ENCODE data around the gene TP73.
A peak's percentile ranks its signal among the peaks of the same experiment; 100 is the strongest.

The TP73 gene

DNA sequence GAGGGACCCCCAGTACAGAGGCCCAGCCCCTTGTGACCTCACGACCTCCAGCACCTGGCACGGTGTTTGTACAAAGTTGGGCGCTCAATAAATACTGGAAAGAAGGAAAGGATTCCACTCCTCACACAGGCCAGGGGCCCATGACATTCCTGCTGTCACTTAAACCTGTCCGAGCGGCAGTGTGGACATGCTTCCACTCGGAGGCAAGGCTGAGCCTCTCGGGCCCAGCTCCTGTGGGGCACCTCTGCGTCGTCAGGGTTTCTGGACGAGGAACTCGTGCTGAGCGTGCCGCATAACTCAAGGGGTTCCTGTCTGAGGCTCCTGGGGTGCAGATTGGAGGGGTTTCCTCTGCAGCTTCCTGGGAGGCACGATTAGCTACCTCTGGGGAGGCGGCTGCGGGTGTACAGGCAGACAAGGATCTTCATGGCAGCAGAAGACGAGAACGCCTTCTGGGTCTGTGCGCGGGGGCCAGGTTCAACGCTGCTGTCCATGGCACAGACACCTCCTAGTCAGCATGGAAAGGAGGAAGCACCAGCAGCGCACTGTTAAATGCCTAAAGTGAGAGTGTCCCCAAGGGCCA is 116.6 kb downstream of the TP73 start:
- DNase-seq (ENCODE audit: low spot score): no peak

DNA sequence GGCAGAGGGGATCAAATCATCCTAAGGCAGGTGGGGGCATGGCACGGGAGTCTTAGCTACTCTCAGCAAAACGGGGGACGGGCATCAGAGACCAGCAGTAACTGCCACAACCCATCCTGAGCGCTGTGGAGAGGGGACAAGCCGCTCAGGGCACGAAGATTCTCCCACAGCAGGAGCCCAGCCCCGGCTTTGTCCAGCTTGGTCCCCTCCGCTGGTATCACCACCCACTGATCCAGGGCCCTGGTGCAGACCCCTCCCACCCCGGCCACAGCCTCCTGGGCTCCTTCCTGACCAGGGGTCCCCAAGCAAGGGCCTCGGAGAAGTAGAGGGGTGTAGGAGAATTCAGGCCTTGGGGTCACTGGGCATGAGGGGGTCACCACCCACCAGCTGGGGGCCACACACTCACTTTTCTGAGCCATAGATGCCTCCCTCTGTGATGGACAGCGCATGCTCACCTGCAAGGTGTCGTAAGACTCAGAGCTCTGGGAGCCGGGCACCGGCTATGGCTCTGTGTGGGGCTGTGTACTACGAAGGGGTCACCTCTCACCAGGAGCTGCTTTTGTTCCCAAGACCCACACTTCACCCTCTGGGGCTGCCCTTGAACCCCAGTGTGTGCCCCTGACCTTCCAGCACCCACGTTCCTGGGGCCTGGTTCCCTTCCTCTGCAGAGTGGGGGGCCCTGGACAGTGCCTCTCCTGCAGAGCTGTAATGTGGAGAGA is 117.9 kb downstream of the TP73 start:
- DNase-seq (ENCODE audit: low spot score): no peak

DNA sequence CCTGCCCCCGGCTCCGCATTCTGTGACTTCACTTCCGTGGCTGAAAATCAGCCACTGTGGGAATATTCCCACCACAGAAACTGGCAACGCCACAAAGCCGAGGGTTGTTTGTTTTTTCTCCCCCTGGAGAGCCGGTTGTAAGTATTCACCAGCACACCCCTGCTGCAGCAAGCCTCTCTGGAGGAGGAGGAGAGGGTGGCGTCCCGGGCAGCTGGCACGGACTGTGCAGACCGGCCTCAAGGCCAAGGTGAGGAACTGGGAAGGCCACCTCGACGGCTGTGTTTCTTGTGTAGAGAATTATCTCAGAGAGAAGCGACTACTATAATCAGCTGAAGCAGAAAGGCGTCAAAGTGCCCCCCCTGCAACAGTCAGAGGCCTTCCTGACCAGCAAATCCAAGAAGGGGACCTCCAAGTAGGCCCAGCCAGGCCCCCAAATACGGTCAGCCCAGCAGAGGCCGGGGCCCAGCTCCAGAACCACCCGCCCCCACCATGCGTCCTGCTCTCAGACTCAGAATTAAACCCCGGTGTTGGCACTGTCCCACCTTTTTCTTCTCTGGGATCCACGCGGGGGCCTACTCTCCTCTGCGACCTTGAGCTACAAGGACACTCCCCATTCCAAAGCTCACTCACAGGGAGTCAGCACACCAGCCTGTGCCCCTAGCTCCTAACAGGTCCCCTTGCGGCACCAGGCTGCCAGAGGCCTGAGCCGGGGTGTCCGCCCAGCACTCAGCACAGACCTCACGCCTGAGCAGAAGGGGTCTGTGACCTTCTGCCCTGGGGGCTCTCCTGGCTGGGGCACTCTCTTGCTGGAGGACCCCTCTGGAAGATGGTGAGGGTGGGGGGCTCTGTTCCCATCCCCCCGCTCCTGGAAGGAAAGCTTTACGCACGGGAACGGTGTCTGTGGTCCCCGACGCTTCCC is 119.1 kb downstream of the TP73 start:
- peak; percentile 59 for DNase-seq (ENCODE audit: low spot score)

DNA sequence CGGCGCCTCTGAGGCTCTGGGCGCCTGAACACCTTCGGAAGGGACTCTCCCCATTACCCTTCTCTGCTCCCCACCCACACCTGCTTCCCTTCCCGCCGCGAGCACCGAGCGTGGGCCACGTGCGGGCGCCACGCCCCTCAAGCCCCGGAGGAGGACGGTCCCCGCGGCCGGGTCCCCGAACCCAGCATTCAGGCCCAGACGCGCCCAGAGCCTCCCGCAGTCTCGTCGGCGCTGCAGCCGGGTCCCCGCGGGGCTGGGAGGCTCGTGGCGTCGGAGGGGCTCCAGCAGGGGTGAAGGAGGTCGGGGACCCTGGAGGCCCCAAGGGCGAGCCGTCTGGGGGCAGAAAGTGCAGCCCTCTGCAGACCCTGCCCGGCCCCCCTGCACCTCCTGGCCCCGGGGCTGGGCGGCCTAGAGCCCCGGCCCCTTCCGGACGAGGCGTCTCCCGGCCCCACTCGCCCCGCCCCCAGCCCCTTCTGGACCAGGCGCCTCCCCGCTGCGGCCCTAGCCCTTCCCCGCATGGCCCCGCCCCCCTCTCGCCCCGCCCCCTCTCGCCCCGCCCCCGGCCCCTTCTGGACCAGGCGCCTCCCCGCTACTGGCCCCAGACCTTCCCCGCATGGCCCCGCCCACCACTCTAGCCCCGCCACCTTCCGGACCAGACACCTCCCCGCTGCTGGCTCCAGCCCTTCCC is 119.9 kb downstream of the TP73 start:
- peak; percentile 97 for DNase-seq (ENCODE audit: low spot score)

DNA sequence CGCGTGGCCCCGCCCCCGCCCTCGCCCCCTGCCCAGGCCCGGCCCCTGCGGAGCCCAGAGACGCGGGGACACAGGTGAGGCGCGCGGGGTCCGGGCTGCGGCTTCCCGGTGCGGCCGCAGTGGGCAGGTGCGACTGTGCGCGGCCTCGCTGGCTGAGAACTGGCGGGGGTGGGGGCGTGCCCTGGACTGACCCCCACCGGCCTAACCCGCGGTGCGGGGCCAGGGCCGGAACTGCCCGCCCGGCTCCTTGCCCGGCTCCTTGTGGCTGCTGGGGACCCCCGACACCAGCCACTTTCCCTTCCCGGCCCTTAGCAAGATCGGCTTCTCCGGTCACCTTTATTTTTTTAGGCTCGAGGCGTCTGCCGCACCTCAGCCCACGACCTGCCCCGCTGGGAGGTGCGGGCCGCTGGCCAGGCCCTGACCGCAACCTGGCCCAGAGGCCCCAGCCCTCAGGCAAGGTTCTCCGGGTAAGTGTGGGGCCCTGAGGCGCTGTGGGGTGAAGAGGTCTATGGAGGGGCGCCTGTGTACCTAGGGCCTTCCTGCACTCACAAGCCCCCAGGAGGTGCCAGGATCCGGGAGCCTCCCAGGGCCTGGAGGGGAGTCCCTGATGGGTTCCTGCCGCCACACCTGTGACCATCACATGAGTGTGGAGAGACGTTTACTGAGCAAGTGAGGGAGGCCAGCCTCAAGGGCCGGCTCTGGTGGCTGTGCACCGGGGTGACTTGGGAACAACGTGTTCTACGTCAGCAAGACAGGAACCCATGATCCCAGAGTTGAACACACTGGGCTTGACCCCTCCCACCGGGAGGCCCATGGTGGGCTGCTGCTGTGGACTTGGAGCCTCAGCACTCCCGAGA is 120.6 kb downstream of the TP73 start, which contains the start of gene SMIM1:
Gene SMIM1 (plus strand): TSS at position 35 of the 857 bp plus-strand sequence. CDS start 2,625 bp downstream, outside the sequence.
- DNase-seq (ENCODE audit: low spot score): peak; percentile 61

DNA sequence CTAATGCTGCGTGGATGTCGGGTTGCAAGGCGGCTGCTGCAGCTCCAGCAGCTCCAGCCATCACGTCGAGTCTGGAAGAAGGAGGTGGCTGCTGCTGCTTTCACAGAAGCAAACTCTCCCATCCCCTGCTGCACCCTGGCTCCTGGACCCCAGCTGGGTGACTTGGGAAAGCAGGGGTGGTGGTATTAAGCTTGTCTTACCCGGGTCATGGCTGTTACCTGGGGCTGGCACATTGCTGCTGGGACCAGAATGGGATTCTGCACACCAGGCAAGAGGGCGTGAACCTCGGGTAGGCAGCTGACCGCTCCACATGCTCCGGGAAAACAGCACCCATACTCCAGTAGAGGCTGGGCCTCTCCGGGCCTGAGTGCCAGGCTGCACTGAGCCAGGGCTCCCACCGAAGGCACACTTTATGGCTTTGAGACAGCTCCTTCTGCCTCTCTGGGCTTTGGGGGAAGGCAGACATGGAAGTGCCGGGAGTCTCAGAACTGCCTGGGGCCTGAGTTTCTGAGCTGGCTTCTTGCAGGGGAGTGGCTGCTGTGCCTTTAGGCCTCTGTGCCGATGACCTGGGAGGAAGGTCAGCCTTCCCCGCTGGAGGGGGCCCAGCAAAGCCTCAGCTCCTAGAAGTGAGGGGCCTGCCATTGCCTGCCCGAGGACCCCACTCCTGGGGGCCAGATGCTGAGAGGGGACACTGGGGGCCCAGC is 121.4 kb downstream of the TP73 start:
- no peak for DNase-seq (ENCODE audit: low spot score)

DNA sequence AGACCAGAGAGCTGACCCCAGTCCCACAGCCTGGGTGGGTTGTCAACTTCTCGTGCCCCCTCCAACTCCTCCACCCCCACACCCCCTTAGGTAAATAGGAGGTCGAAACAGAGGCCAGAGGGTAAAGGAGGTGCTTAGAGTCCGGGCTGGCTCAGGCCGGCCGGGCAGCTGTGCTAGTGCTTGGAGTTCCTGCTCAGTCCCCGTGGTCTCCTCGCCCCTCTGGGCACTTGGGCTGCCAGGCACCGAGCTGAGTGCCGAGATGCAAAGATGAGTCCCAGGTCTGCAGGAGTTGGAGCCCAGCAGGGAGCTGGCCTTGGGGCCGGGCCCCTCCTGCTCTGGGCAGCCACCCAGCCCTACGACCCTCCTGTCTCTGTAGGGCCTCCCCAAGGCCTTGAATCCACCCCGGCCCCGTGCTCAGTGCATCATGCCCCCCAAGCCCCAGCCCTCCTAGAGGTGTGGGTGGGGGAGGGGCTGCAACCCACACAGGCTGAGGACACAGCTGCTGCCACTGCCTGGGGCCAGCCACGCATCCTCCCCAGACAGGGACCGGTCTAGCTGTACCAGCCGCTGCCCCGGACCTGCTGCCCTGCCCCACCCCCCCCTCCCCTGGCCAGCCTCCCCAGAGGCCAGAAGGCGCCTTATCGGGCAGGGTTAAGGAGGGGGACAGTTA is 122.1 kb downstream of the TP73 start:
- DNase-seq (ENCODE audit: low spot score): no peak

DNA sequence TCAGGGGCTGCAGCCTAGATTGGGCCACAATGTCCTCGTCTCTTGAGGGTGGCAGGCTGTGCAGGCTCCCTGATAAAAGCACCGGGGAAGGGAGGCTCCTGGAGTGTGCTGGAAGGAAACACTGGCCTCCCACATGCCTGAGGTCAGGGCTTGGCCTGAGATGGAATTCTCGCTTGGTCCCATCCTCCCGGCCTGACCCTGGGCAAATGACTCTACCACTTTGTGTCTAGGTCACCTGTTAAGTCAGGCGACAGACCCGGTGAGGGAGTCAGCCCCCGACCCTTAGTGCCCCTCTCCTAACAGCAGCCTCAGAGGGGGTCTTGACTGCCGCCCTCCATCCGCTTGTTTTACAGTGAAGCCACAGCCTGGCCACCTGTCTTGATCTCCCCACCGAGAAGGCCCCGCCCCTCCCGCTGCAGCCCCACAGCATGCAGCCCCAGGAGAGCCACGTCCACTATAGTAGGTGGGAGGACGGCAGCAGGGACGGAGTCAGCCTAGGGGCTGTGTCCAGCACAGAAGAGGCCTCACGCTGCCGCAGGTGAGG is 122.7 kb downstream of the TP73 start:
- DNase-seq (ENCODE audit: low spot score): no peak

DNA sequence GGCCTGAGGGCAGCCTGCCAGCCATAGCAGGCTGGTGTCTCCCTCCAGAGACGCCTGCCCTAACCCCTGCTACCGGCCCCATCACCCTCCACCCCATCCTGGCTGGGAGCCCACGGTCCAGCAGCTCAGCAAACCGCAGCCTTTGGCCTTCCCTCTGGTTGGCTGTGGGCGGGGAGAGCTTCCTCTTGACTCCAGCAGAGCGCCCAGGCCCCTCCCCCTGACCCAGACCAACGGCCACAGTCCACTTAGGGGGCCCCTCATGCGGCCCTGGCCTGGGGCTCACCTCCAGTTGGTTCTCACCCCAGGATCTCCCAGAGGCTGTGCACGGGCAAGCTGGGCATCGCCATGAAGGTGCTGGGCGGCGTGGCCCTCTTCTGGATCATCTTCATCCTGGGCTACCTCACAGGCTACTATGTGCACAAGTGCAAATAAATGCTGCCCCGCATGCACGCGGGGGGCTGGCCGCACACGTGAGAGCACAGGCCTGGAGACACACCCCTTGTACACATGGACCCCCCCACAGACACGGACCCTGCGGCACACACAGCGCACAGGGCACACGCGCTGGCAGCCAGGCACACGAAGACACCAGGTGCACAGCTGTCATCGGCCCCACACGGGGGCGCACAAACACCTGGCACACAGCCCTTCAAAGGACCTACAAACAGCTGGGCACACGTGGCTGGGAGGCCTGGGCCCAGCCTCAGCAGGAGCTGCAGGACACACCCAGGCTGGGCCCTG is 123.3 kb downstream of the TP73 start:
- DNase-seq (ENCODE audit: low spot score): peak; percentile 78

DNA sequence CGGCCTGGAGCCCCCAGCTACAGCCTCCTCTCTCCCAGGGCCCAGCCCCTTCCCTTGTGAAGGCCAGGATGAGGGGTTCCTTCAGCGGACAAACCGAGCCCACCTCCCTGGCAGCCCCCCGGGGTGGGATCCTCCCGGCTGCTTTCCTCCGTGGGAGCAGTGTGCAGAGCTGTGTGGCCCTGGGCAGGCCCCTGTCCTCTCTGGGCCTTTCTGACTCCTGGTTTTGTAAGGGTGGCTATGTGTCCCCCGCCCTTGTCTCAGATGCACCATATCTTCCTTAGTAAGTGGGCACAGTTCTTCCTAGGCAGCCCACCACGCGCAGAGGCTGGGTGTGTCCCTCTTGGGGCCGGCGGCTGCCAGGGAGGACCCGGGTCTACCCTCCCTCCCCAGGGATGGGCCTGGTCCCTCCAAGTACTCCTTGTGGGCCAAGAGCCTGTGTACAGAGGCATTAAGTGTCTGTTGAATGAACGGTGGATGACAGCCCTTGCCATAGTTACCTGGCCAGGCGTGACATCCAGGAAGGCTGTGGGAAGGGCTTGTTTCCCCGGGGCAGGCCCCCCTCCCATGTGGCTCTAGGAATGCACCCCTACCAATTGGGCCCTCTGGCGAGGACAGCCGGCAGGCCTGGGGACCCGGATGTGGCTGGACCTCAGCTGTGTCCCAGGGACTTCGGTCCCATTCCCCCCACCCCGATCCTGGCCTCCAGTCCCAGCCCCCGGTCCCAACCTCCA is 124.1 kb downstream of the TP73 start:
- DNase-seq (ENCODE audit: low spot score): no peak

DNA sequence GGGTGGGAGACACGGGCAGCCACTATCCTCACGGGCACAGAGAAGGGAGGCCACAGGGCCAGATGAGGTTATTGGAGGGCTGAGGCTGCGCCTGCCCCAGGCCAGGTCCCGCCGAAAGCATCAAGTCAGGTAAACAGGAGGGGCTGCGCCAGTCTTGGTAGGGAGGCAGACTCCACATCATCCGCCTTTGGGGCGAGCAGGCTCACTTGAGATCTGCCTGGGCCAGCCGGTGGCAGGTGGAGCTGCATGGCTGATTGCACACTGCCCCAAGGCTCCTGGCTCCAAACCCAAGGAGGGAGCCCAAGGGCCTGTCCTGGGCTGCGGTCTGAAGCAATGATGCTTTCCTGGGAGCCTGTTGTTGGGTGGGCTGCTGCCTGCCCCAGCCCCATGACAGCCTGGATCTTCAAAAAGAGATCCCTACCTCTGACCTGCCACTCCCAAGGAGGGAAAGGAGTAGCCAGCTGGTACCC is 124.8 kb downstream of the TP73 start:
- DNase-seq (ENCODE audit: low spot score): no peak

DNA sequence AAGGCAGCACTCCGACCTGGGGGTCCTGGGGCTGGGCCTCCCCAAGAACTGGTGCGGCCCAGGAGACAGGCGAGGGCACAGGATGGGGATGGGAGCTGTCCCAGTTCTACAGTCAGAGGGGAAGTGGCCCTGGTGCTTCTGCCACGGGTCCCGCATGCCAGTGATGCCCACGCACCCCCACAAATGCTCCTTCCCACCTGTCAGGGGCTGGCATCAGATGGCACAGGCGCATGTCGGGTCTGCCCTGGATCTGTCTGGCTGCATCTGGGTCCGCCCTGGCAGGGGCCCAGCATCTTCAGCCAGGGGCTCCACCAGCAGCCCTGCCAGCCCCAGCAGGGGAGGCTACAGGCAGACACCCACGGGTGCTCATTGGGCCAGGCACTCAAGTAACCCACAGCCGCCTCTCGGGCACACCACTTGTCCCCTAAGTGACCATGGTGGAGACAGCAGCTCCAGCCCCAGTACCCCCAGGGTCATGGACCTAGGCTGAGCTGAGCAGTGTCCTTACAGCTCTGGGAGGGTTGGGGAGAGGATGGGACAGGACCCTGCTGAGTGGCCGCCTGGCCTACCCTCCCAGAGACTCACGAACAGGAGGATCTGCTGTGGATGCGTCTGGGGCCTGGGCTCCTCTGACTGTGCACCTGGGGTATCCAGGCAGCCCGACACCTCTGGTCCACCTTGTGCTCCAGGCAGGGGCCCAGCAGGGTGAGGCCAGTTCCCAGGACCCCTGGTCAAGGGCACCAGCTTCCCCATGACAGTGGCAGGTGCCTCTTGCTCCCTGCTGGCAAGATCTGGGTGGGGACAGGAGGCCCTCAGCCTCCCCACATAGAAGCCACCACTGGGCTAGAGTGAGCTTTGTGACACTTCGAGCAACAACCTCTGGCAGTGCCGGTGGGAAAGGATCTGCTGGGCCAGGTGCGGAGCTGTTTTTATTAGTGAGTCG is 125.6 kb downstream of the TP73 start:
- DNase-seq (ENCODE audit: low spot score): no peak

DNA sequence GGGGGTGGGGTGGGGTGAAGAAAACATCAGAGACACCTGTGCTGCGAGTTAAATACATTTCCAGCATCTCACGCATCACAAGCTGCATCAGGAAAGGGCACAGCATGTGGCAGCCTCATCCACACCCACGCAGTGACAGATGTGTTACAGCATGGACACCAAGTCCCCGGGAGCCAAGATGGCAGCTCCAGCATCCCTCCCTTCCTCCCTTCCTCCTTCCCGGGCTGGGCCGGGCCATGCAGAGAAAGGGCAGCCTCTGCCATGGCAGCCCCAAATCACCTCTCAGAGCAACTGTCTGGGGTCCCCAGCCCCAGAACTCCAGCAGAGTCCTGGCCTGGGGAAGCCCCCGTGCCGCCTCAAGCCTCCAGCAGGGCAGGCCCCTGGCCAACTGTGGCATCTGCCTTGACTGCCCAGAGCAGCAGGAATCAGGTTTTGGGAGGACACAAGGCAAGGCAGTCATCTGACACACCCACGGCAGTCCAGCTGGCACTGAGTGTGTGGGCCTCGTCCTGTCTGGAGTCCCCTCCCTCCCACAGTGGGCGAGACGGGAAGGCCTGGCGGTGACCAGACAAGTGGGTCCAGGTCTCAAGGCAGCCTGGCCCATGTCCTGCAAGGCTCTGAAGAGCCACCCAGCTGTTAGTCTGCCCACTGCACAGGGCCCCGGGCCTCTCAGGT is 126.4 kb downstream of the TP73 start:
- DNase-seq (ENCODE audit: low spot score): no peak

DNA sequence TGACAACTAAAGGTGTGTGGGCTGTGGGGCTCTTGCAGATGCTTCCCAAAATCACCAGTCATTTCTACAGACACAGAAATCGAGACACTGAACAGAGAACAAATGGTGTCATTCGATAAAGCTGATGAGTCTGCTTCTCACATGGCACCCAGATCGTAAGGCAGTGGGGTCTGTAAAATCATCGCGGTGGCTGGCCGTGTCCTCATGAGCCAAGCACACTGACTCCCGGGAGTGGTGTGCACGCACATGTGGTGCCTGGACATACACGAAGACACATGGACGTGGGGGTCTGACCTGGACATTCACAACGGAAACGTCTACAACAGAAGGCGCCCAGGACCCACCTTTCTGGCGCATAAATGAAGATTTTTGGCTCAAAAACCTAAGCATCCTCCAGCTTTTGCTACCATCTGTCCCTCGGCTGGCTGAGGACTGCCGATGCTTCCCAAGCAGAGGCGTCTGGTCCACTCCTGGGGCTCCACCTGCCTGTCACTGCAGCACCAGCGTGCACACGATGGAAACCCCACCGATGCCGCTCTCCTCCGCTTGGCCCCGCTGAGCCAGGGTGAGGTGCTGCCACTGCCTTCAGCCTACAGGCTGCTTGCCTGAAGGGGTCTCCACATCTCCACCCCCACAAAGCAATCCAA is 127.1 kb downstream of the TP73 start:
- no peak for DNase-seq (ENCODE audit: low spot score)

DNA sequence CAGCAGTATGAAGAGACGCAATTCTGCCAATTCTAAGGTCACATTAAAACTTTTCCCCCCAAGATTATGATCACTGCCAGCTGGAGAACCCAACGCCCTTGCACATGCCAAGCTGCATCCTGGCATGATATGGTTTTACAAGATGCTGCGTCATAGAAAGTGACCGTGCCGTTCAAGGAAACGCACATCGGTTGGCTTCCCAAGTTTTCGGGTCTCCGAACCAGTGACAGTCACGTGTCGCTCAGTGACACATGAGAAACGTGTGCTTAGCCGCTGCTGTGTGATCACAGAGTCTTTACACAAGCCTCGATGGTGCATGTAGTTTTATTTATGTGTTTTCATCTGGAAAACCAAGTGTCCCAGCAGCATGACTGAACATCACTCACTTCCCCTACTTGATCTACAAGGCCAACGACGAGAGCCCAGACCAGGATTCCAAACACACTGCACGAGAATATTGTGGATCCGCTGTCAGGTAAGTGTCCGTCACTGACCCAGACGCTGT is 127.6 kb downstream of the TP73 start:
- no peak for DNase-seq (ENCODE audit: low spot score)

DNA sequence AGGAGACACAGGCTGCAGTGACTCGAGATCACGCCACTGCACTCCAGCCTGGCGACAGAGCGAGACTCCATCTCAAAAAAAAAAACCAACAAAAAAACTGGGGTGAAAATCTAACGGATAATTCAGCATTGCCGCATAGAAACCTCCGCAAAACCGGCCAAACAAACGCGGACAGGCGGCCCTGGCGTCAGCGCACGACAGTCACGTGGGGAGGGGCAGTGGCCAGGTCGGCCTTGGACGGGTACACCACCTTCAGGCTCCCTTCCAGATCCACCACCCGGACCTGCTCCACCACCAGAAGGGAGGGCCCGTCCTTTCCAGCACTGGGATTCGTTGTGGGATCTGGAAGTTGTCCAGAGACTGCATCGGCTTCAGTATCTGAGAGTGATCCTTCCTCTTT is 128.6 kb downstream of the TP73 start:
- DNase-seq (ENCODE audit: low spot score): no peak
